ENCODE results near the gene RNF157. TPM values are rescaled to one million over a fixed set of nuclear protein-coding genes. Genes with fewer than 3 reads are reported as not detected.

RNF157 gene
- total and polyA plus RNA-seq, 10 of the 15 experiments (the other 5 are each of a cell fraction or from before 2014, with no cell fraction given): 1.4 to 15.9 (median 9.6) TPM

DNA sequence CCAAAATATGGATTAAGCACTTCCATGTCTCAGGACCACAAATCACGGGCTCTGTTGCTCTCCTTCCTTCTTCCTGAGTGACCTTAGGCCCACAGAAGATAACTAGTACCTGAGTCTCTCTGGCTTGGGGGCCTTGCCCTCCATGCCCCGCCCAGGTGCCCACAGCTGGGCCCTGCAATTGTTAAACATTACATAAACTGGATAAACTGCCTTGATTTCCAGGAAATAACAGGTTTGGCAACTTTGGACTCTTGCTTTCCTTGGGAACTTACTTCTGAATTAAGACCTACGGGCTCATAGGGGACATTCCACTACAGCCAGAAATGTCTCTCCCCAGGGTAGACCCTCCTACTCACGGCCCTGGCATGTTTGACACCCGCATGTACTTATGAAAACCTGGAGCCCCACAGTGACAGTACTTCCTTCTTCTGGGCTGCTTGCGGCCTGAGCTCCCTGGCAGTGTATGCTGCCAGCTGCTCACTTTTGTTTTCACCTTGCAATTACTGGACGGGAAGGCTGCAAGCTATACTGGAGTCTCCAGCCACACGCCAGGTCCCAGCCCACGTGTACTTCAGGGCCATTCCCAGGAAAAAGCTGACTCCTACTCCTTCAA, 22.5 kb upstream of the RNF157 start (continued):
- TF ChIP-seq ZBTB11 (CRISPR knock-in tag; IDR thresholded peaks at IDR 0.05): no peak
- TF ChIP-seq FOXK2 (IDR thresholded peaks at IDR 0.05): no peak
- TF ChIP-seq RBBP5 (conservative IDR thresholded peaks at IDR 0.05): no peak
- TF ChIP-seq RELB (IDR thresholded peaks at IDR 0.05; ENCODE audit: low read depth): peak; percentile 26; the same call in 1 of the 2 replicates
- peak; percentile 54; the same call in 1 of the 2 replicates for TF ChIP-seq GATAD2B (conservative IDR thresholded peaks at IDR 0.05; ENCODE audit: low read depth)
- TF ChIP-seq TBL1XR1 (IDR thresholded peaks at IDR 0.05; ENCODE audit: low read depth, low read length): no peak; the same call in 1 of the 2 replicates
- TF ChIP-seq, protein P1, sequence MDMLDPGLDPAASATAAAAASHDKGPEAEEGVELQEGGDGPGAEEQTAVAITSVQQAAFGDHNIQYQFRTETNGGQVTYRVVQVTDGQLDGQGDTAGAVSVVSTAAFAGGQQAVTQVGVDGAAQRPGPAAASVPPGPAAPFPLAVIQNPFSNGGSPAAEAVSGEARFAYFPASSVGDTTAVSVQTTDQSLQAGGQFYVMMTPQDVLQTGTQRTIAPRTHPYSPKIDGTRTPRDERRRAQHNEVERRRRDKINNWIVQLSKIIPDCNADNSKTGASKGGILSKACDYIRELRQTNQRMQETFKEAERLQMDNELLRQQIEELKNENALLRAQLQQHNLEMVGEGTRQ (IDR thresholded peaks at IDR 0.05; ENCODE audit: borderline replicate concordance, low read depth, low read length): no peak
- no peak for TF ChIP-seq SPI1 (IDR thresholded peaks at IDR 0.05; ENCODE audit: borderline replicate concordance, insufficient read depth, low read depth, low read length)
- 0 out of 2 replicates have a peak, but pooled peaks have one; percentile 17 for TF ChIP-seq NR2F1 (conservative IDR thresholded peaks at IDR 0.05)
- TF ChIP-seq TCF7 (IDR thresholded peaks at IDR 0.05; ENCODE audit: borderline replicate concordance): no peak
- no peak for TF ChIP-seq YBX1 (IDR thresholded peaks at IDR 0.05)
- TF ChIP-seq CBFB (IDR thresholded peaks at IDR 0.05; ENCODE audit: low read depth): no peak
- no peak for TF ChIP-seq ESRRA (IDR thresholded peaks at IDR 0.05; ENCODE audit: low read length)
- TF ChIP-seq POLR2A (IDR thresholded peaks at IDR 0.05; ENCODE audit: low read depth, low read length): no peak
- no peak for TF ChIP-seq MTA3 (IDR thresholded peaks at IDR 0.05; ENCODE audit: borderline replicate concordance, low read length)
- TF ChIP-seq CREB1 (IDR thresholded peaks at IDR 0.05; ENCODE audit: low read depth): no peak
- TF ChIP-seq, protein P2, sequence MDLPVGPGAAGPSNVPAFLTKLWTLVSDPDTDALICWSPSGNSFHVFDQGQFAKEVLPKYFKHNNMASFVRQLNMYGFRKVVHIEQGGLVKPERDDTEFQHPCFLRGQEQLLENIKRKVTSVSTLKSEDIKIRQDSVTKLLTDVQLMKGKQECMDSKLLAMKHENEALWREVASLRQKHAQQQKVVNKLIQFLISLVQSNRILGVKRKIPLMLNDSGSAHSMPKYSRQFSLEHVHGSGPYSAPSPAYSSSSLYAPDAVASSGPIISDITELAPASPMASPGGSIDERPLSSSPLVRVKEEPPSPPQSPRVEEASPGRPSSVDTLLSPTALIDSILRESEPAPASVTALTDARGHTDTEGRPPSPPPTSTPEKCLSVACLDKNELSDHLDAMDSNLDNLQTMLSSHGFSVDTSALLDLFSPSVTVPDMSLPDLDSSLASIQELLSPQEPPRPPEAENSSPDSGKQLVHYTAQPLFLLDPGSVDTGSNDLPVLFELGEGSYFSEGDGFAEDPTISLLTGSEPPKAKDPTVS (IDR thresholded peaks at IDR 0.05; ENCODE audit: low read depth, low read length): no peak
- no peak for TF ChIP-seq YY1 (IDR thresholded peaks at IDR 0.05; ENCODE audit: low read depth, low read length)
- TF ChIP-seq NFYB (IDR thresholded peaks at IDR 0.05; ENCODE audit: insufficient read depth, low read depth, low read length): no peak
- TF ChIP-seq SMAD5 (IDR thresholded peaks at IDR 0.05; ENCODE audit: low read depth): no peak
- TF ChIP-seq ZNF24 (IDR thresholded peaks at IDR 0.05): peak; percentile 85
- TF ChIP-seq DPF2 (IDR thresholded peaks at IDR 0.05): peak; percentile 59; the same call in 1 of the 2 replicates
- TF ChIP-seq ZNF217 (IDR thresholded peaks at IDR 0.05): no peak

Measured in GM12878 (cell line).